ENCODE measurements around the gene HS3ST6.
"Not testable (repeated sequence)": the region's sequence is repeated elsewhere in the genome, so short reads cannot be mapped to it uniquely, and the experiment has no call there.

HS3ST6 gene

GRCh38 chr16:1926271-1926670 is 8.1 kb upstream of the HS3ST6 start:
- DNase-seq (ENCODE audit: low spot score): no peak

GRCh38 chr16:1924095-1924494 is 5.9 kb upstream of the HS3ST6 start:
- DNase-seq (ENCODE audit: low spot score): no peak

GRCh38 chr16:1923299-1924034 is 5.3 kb upstream of the HS3ST6 start:
- no peak for DNase-seq (ENCODE audit: low spot score)

GRCh38 chr16:1922357-1922756 is 4.1 kb upstream of the HS3ST6 start:
- no peak for DNase-seq (ENCODE audit: low spot score)

DNA sequence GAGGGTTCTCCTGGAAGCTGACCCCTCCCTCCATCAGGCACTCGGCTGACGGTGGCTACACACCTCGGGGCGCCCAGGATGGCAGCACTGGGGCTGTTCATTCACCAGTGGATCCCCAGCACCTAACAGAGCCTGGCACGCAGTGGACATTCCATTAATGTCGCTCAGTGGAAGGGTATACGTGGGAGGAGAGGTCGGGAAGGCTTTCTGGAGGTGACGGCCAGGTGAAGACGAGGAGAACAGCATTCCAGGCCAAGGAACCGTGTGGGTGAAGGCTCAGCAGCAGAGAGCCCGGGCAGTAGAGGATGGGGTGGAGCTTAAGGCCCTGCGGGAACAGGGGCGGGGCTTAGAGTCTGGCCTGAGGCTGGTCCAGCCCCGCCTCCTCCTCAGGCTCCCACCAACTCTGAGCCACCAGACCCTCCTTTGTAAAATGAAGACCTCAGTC is 2.5 kb upstream of the HS3ST6 start:
- DNase-seq (ENCODE audit: low spot score): no peak

DNA sequence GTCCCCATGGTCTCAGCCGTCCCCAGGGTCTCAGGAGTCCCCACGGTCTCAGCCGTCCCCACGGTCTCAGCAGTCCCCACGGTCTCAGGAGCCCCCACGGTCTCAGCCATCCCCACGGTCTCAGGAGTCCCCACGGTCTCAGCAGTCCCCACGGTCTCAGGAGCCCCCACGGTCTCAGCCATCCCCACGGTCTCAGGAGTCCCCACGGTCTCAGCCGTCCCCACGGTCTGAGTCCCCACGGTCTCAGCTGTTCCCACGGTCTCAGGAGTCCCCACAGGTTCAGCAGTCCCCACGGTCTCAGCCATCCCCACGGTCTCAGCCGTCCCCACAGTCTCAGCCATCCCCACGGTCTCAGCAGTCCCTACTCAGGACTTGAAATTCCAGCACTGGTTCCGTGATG is 1.9 kb upstream of the HS3ST6 start:
- not testable (repeated sequence) for DNase-seq (ENCODE audit: low spot score)

- DNase-seq (ENCODE audit: low spot score): no peak
Observed at GRCh38 chr16:1919327-1919998, 1.2 kb upstream of the HS3ST6 start.

DNA sequence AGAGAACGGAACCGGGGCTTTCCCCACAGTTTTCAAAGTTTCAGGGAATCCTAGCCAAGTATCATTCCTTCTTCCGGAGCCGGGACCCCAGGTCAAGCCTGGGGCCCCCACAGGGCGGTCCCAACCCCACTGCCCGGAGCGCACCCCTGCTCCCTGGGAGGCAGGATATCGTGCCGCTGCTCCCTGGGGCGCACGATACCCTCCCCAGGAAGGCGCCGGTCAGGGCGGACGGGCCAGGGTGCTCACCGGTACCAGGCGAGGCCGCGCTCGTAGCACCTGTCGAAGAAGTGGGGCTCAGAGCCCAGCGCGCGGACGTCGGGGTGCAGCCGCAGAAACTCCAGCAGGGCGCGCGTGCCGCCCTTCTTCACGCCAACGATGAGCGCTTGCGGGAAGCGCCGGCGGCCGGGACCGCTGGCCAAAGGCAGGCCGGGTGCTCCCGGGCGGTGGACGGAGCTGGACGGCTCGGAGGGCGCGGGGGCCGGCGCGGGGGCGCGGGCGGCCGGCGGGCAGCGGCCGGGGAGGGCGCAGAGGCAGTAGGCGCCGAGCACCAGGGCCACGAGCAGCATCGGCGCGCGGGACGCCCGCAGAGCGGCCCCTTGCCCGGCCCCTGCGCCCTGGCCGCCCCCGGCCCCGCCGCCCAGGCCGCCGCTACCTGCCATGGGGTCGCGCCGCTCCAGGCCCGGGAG is 407 bp downstream of the HS3ST6 start:
- no peak for DNase-seq (ENCODE audit: low spot score)

DNA sequence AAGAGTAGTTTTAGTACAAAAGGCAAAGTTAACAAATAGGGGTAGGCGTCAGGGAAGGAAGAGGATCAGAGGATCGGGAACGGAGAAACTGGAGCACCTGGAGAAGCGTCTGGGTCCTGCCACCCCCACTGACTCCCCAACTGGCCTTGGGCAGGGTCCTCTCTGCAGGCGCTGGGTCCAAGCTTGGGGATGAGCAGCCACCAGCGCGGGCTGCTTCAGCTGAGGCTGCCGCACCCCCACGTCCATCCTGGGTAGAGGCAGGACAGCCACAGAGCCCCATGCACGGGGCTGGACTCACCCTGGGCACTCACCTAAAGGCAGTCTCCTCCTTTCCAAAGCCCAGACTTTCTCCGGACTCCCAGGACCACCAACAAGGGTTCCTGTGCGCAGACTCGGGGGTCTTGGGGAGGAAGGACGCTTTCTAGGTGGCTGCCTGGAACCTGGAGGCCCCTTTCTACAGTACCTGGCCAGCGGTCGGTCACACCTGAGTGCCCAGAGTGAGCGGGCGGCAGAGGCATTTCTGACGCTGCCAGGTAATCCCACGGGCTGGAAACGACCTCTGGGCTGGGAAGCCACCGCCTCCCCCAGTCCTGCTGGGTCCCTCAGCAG is 1.1 kb downstream of the HS3ST6 start:
- no peak for DNase-seq (ENCODE audit: low spot score)

- DNase-seq (ENCODE audit: low spot score): no peak
Observed at GRCh38 chr16:1916640-1916990, 1.6 kb downstream of the HS3ST6 start.

GRCh38 chr16:1915732-1916639 is 2.2 kb downstream of the HS3ST6 start:
- DNase-seq (ENCODE audit: low spot score): no peak

GRCh38 chr16:1914988-1915387 is 3.2 kb downstream of the HS3ST6 start:
- no peak for DNase-seq (ENCODE audit: low spot score)

GRCh38 chr16:1914084-1914608 is 4.1 kb downstream of the HS3ST6 start:
- no peak for DNase-seq (ENCODE audit: low spot score)

DNA sequence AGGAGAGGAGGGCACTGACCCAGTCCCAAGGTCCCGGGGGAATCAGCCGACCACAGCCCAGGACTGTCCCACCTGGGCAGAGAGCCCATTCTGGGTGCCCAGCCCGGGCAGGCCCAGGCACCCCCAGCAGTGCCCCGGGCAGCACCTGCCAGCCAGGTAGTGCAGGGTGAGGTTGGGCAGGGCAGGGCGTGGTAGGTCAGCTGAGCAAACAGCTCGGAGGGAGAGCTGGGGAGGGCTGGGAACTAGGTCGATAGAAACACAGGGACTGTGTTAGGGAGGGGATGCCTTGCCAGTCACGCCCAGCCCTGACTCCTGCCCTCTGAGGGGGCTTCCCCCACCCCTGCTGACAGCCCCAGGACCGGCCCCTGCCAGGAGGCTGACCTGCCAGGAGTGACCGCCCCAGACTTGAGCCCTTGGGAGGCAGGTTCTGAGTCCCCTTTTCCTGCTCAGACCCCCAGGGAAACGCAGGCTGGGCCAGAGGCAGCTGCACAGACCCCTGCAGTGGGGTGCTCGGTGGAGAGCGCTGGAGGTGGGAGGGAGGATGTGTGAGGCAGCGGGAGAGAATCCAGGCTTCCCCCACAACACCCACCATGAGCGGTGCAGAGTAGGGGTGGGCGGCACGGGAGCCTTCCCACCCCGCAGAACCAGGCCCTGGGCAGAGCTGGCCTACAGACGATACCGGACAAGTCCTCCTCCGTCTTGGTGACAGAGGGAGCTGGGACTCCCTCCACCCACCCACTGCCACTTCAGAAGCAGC is 4.7 kb downstream of the HS3ST6 start:
- peak; percentile 67 for DNase-seq (ENCODE audit: low spot score)

DNA sequence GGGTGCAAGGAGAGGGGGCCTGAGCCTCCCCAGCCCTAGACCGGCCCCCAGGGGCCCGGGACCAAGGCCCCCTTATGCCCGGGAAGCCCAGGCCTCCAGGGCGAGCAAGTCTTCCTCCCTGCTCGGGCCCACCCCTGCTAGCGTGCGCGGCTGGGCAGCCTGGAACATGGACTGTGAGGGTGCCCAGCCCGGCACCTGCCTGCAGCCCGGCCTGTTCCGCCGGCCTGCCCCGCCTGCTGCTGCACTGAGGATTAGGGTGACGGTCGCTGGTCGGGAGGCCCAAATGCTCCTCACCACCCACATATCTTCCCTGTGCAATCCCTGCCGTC is 6.0 kb downstream of the HS3ST6 start:
- no peak for DNase-seq (ENCODE audit: low spot score)

DNA sequence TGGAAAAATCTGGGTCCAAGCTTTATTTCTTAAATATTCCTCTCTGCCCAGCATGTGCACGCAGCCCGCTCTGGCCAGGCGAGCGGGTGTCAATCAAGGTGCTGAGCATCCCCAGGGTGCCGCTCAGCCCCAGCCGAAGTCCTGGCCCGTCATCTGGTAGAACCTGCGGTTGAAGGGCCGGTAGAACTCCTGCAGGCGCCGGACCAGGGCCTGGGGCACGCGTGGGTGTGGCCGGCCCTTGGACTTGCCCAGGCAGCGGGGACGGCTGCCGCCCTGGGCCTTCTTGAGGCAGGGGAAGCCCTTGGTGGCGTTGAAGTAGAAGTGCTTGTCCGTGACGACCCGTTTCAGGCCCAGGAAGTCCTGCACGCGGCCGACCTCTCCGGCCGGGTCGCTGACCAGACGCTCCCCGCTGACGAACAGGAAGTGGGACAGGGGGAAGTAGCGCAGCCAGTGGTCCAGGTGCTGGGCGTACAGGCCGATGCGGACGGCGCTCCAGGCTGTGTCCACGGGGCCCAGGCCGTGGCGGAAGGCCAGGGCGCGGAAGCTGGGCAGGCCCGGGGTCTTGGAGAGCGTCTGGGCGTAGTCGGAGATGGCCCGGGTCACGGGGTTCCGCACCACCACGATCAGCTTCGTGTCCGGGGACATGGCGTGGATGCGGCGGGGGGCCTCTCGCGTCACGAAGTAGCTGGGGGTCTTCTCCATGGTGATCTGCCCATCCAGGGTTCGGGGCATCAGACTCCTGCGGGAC is 6.6 kb downstream of the HS3ST6 start:
- no peak for DNase-seq (ENCODE audit: low spot score)

- DNase-seq (ENCODE audit: low spot score): no peak
Observed at GRCh38 chr16:1909561-1910231, 8.5 kb downstream of the HS3ST6 start.

- no peak for DNase-seq (ENCODE audit: low spot score)
Observed at GRCh38 chr16:1908983-1909382, 9.2 kb downstream of the HS3ST6 start.

DNA sequence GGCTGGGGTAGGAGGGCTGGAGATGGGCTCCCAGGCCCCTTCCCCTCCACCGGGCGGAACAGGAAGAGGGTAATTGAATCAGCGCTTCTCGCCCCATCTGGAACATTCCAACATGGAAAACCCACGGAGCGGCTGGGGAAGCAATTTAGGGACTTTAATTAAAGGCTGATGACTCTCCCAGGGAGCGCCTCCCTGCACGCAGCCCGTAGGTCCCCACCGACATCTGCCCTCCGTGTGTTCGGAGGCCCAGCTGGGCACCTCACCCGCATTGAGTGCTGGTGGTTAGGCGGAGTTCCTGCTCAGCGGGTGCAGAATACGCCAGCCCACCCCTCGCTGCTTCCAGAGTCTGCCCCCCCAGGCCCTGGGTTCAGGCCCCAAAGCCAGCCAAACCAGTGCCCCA is 10.0 kb downstream of the HS3ST6 start:
- DNase-seq (ENCODE audit: low spot score): no peak
